ENCODE data around the gene NEU4. TPM values are rescaled to one million over a fixed set of nuclear protein-coding genes. Genes with fewer than 3 reads are reported as not detected.

Gene NEU4
- total RNA-seq, 1 donor = not detected

GRCh38 chr2:241854342-241855244, 45.6 kb downstream of the NEU4 start:
- no peaks in the 10 kb centered on the region for H3K9me3 ChIP-seq (ENCODE audit: low read depth, low read length)
- H3K4me2 ChIP-seq (ENCODE audit: insufficient read depth, low read length) = no peak overlapping the region
- TF ChIP-seq CTCF (IDR thresholded peaks at IDR 0.05; ENCODE audit: extremely low read depth, low read depth, low read length) = no peak
- H3K36me3 ChIP-seq (ENCODE audit: insufficient read depth, low read length) = no peaks in the 10 kb centered on the region
- H3K27ac ChIP-seq (ENCODE audit: low read depth, low read length) = no peak overlapping the region
- H2AFZ ChIP-seq (ENCODE audit: low read length) = no peak overlapping the region
- H4K20me1 ChIP-seq (ENCODE audit: insufficient read depth, low read length) = no peaks in the 10 kb centered on the region
- no peaks in the 10 kb centered on the region for H3K4me1 ChIP-seq (ENCODE audit: insufficient read depth, low read length)
- H3K27me3 ChIP-seq (ENCODE audit: insufficient read depth, low read length) = no peaks in the 10 kb centered on the region
- H3K4me3 ChIP-seq (ENCODE audit: insufficient read depth, low read length) = no peak overlapping the region
- DNase-seq (ENCODE audit: insufficient read length, low spot score, missing footprints) = peak; percentile 91
- H3K79me2 ChIP-seq (ENCODE audit: insufficient read depth, low read length) = no peaks in the 10 kb centered on the region

- H2AFZ ChIP-seq (ENCODE audit: low read length) = no peak overlapping the region
Observed at GRCh38 chr2:241855245-241855887, 46.4 kb downstream of the NEU4 start.

GRCh38 chr2:241855888-241856422, 47.0 kb downstream of the NEU4 start:
- no peak for TF ChIP-seq CTCF (IDR thresholded peaks at IDR 0.05; ENCODE audit: extremely low read depth, low read depth, low read length)

More at GRCh38 chr2:241855245-241855887, 46.4 kb downstream of the NEU4 start:
- Histone ChIP-seq H3K27ac (ENCODE audit: low read depth, low read length) (no peak overlapping the region), H3K9me3 (ENCODE audit: low read depth, low read length) (no peaks in the 10 kb centered on the region), H3K79me2 (ENCODE audit: insufficient read depth, low read length) (no peaks in the 10 kb centered on the region), H3K4me1 (ENCODE audit: insufficient read depth, low read length) (no peaks in the 10 kb centered on the region), H3K4me2 (ENCODE audit: insufficient read depth, low read length) (no peak overlapping the region), H3K4me3 (ENCODE audit: insufficient read depth, low read length) (no peak overlapping the region), H4K20me1 (ENCODE audit: insufficient read depth, low read length) (no peaks in the 10 kb centered on the region), H3K27me3 (ENCODE audit: insufficient read depth, low read length) (no peaks in the 10 kb centered on the region), H3K36me3 (ENCODE audit: insufficient read depth, low read length) (no peaks in the 10 kb centered on the region)
- peak; percentile 75 for DNase-seq (ENCODE audit: insufficient read length, low spot score, missing footprints)
- TF ChIP-seq CTCF (IDR thresholded peaks at IDR 0.05; ENCODE audit: extremely low read depth, low read depth, low read length) = no peak

More at GRCh38 chr2:241855888-241856422, 47.0 kb downstream of the NEU4 start:
- Histone ChIP-seq H3K79me2 (ENCODE audit: insufficient read depth, low read length) (no peaks in the 10 kb centered on the region), H2AFZ (ENCODE audit: low read length) (no peak overlapping the region), H3K4me3 (ENCODE audit: insufficient read depth, low read length) (no peak overlapping the region), H3K27me3 (ENCODE audit: insufficient read depth, low read length) (no peaks in the 10 kb centered on the region), H3K9me3 (ENCODE audit: low read depth, low read length) (no peaks in the 10 kb centered on the region), H3K4me1 (ENCODE audit: insufficient read depth, low read length) (no peaks in the 10 kb centered on the region), H3K4me2 (ENCODE audit: insufficient read depth, low read length) (no peak overlapping the region), H4K20me1 (ENCODE audit: insufficient read depth, low read length) (no peaks in the 10 kb centered on the region), H3K27ac (ENCODE audit: low read depth, low read length) (no peak overlapping the region), H3K36me3 (ENCODE audit: insufficient read depth, low read length) (no peaks in the 10 kb centered on the region)
- peak; percentile 81 for DNase-seq (ENCODE audit: insufficient read length, low spot score, missing footprints)

All from osteoblast (primary cell).